Astrocyte of the hippocampus (primary cell): ENCODE results near the gene NPM3.

Source experiments
- DNase-seq: peaks from one replicate; pipeline ENCODE4 v3.0.0; 2011; ENCODE audit warnings: low read depth, low spot score

Gene NPM3

DNA sequence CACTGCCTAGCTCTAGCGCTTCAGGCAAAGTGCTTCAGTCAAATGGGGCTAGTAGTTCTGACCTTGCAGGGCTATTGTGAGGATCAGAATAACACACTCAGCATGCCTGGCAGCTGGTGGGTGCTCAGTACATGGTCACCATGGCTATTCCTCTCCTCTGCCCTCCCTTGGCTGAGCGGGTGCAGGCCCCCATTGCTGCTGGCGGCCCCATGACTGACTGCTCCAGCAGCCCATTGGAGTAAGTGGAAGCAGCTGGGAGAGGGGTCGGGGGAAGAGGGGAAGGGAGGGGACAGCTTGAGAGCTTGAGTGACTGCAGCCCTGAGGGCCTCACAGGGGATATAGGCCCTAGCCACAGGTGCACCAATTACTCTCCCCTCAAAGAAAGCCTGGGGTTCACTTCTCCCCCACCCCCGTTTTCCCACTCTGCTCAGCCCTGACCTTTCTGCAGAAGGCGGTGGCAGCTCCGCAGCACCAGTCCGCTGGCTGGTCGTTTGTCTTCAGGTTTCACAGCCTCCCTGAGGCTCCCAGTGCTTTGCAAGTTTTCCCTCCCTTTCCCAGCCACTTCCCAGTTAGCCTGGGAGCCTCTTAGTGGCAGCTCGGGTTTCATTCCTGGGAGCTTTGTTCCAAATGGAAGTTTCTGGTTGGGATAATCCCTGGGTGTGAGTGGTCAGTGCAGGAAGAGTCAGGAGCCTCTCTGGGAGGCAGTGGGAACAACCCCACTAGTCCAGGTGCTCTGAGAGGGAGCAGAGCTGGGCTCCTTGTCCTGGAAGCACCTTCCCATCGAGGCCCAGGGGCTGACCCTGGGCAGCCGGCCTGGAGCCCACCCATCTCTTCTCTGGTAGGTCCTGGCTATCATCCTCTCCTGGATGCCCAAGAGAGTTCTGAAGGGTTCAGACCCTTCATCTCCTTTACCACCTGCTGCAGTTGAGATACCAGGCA, 23.7 kb downstream of the NPM3 start:
- no peak for DNase-seq

GRCh38 chr10:101758858-101759257, 24.4 kb downstream of the NPM3 start:
- no peak for DNase-seq

- no peak for DNase-seq
These were observed 31.0 kb downstream of the NPM3 start for GRCh38 chr10:101752241-101752640.

GRCh38 chr10:101749047-101750016, 33.9 kb downstream of the NPM3 start:
- peak; percentile 14 for DNase-seq

GRCh38 chr10:101748496-101748895, 34.8 kb downstream of the NPM3 start:
- DNase-seq = no peak

DNA sequence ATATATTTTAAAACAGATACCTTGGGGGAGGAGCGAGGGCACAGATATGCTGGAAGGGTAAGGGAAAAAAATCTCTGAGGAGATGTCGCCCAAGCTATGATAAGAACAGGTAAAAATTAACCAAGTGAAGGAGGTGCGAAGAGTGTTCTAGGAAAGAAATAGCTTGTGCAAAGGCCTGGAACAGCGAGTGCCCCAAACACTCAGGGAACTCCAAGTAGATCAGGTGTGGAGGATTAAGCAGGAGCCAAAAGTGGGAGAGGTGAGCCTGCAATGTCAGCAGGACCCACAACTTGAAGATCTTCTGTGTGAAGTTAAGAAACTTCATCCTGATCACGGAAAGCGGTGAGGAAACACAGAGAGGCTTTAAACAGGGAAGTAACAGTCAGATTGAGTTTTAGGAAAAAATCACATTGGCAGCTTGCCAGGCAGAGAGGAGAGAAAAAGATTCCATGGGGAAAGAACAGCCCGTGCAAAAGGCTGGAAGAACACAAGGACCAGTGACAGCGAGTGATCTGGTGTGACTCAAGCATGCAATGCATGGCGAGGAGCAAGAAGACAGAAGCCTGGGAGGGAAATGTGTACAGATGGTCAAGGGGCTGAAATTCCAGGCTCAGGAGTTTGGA, 38.1 kb downstream of the NPM3 start:
- DNase-seq = no peak

DNA sequence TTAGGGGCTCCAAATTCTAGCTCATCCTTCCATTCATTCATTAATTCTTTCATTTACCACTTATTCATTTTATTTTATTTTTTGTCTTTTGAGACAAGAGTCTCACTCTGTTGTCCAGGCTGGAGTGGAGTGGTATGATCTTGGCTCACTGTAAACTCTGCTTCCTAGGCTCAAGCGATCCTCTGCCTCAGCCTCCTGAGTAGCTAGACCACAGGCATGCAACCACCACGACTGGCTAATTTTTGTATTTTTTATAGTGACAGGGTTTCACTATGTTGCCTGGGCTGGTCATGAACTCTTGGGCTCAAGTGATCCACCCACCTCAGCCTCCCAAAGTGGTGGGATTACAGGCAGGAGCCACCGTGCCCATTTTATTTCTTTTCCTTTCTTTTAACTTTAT, 39.0 kb downstream of the NPM3 start:
- DNase-seq = no peak

DNA sequence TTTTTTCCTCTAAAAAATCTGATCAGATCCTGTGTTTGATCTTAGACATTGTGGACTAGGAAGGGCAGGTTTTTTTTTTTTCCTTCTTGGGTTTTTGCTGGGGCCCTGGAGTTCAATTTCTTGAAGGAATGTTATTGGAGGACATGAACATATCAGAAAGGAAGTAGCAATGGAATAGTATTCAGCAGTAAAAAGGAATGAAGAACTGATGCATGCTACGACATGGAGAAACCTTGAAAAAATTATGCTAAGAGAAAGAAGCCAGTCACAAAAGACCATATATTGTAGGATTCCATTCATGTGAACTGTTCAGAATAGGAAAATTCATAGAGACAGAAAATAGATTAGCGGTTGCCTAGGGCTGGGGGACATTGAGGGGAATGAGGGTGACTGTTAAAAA, 41.3 kb downstream of the NPM3 start:
- DNase-seq = no peak

DNA sequence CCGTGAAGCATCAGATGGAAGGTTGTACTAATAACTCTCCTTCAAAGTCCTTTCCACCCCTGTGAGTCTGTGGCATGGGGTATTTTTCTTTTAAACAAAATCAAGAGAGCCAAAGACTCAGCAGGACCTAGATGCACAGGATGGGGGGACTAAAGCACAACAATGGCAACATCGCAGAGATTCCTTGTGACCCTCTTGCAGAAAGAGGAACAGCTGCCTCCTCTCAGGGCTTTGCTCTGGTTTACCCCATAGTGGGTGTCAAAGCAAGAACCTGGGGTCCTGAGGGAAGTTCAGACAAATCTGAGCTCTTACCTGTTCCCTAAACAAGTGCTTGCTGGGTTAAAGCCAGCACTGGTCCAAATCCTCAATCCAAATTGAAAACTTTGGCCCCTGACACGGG, 46.6 kb downstream of the NPM3 start:
- DNase-seq = no peak

DNA sequence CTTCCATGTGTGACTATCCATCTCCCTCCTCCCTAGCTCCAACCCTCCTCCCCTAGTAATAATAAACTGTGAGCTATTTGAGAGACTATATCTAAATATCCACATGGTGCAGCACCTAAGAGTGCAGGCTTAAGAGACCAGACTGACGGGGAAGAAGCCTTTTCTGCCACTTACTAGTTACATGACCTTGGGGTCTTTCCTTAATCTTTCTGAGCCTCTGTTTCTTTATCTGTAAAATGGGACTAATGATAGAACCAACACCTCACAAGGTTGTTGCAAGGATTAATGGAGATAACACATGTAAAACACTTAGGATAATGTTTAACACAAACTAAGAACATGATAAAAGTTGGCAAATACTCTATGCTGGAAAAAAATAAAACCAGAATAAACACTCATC, 51.1 kb downstream of the NPM3 start:
- no peak for DNase-seq
